Non-pigmented ciliary epithelial cell (primary cell): ENCODE data around the gene FOXP3.

Experiments
- DNase-seq: peaks from one replicate; pipeline ENCODE4 v3.0.0-alpha.2; 2010; ENCODE audit warnings: low read depth

Gene FOXP3

DNA sequence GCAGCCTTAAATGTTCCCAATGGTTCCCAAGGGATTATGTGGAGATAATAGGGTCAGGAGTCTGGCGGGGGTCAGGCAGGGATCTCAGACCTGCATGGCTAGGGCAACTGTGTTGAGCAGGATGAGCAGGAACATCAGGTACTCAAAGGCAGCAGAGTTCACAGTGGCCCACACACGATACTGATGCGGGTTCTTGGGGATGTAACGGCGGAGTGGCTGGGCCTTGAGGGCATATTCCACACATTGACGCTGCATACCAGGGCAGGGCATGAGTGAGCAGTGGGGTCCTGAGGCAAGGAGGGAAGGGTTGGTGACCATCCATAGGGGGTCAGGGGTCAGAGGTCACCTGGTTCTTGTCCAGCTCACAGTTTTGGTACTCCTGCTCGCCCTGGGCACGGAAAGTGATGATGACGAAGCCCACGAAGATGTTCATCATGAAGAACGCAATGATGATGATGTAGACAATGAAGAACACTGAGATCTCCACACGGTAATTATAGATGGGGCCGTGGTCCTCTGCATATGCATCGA is 49.4 kb downstream of the FOXP3 start:
- no peak for DNase-seq

DNA sequence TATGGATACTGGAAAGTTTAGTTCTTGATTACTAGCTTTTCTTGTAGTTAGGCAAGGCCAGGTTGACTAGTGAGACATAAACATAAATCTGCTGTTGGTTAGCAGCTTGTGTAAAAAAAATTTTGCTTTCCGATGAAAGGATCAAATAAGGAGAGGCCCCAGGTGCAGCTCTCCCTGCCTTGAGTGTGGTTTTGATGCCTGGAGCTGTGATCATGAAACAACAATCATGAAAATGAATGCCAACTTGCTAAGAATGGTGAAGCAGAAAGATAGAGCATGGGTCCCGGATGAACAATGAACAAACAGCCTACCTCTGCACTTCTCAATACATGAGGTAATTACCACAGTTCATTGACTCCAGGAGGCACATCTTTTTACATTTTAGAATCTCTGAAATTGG is 50.1 kb downstream of the FOXP3 start:
- no peak for DNase-seq

- no peak for DNase-seq
Observed at GRCh38 chrX:49212861-49213260, 51.6 kb downstream of the FOXP3 start.

- no peak for DNase-seq
Observed at GRCh38 chrX:49212209-49212608, 52.3 kb downstream of the FOXP3 start.

DNA sequence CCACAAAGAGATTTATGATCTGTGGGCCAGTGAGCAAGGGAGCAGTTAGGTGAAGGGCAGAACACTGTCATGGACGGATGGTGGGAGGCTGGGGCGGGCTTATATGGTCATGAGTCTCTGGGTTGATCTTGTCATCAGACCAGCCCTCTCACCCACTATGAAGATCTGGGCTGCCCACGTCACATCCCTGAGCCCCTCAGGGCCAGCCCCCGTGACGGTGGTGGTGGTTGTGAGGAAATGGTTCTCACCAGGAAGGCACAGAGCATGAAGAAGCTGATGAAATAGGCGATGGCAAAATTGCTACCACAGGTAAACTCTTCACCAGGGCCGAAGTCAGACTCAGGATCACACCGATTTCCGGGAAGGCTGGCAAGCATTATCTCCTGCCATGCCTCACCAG is 53.4 kb downstream of the FOXP3 start:
- no peak for DNase-seq

DNA sequence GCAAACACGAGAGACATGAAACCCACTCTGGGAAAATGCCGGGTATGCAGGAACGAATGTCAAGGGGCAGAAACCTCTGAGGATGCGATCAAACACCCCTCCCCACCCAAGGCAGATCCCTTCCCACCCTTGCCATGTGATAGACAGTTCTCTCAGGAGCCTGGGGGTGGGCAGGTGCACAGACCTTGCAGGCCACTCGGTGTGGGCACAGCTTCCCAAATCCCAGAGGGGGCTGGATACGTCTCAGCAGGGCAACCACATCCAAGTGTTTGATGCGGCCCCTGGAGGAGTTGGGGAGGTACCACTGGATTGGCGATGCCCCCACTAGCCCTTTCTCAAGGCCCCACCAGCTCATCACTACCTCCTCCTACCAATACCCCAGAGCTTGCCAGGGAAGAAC is 54.1 kb downstream of the FOXP3 start:
- no peak for DNase-seq

DNA sequence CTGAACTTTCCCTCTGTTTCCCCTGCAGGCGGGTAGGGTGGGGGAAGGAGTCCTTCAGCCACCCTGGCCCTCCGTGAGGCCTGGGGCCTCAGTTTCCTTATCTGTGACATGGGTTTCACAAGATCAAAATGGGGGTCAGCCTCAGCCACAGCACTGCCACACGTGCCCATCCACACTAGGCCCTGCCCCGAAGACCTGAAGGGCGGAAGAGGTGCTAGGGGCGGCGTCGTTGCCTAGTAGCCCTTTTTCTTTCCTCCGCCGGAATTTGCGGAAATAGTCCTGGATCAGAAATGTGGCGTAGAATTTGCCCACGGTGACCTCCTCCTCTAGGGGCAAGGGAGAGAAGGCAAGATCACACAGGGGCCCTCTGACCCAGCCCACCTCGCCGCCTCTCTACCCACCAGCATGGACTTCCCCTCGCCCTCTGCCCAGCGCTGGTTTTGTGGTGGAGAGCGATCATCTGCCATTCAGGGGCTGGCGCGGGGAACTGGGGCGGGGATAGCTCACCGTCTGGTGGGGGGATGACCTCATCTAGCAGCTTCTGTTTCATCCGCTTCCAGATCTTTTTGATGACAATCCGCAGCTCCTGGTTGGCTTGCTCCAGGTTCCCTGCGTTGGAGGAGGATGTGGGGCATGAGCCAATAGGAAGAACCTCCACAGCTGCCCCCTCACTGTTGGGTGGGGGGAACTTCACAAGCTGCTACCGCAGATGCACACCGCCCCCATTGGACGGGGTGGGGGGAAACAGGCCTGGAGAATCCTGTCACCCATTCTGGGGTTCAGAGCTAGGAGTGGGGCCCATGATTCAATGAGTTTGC is 54.9 kb downstream of the FOXP3 start:
- no peak for DNase-seq

- DNase-seq = no peak
Observed at GRCh38 chrX:49208399-49208798, 56.1 kb downstream of the FOXP3 start.

DNA sequence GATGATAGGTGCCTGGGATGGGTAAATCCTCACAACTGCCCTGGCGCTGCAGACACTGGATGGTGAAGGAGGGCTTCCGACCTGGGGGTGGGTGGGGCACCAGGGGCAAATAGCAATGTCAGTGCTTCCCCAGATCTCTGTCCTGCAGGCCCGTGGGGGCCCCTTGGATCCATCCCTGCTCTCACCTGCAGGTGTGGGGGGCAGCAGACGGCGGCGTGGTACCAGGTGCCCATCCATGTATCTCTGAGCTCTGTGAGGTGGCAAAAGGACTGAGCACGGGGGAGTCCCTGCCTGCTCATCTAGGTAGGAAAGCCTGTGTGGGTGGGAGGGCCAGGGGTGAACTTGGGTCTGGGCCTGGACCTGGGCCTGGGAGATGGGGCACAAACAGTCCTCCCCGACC is 58.0 kb downstream of the FOXP3 start:
- no peak for DNase-seq

DNA sequence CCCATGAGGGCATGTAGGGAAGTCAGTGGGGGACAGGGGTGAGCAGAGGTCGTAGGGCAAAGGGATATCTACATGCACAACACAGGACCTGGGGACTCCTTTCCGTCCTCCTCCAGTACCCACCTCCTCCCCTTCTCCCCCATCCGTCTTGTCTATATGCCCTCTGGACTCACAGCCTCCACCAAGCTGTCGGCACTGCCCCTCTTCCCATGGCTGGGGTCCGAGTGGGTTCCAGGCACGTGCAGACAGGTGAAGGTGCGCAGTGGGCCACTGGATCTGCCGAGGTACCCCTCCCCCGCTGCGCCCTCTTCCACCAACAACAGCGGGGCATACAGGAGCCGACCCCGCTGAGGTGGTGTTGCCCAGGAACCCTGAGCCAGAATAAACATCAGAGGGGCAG is 59.1 kb downstream of the FOXP3 start:
- DNase-seq = no peak

DNA sequence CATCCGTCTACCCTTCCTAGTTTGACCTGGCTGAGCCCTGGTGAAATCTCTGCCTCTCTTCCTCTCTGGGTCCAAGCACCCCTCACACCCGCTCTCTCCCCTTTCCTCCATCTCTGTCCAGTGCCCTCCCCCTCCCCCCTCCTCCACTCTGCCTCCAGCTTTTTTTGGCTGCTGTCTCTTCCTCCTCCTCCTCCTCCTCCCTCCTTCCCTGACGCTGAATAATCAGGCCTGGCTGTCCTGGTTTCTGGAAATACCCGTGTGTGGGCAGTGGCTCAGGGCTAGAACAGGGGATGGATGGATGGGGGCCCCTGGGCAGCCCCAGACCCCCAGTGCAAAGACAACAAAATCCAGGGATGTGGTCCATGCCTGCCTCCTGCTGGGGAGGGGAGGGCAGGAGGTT is 59.8 kb downstream of the FOXP3 start:
- DNase-seq = no peak

DNA sequence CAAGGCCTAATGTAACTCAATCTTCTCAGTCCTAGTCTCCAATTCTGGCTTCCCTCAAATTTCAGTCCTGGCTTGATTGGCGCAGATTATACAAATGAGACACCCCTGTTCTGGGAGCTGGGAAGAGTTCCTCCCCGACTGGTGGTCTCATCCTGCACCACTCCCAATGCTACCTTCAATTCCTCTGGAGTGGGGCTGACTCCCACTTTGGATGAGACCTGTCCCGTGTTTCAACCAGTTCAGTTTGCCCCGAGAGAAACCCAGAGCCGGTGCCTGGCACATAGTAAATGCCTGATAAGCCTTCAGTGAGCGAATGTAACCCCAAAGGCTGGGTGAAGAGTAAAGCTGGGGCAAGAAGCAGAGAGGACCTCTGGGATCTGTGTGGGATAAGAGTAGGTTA is 60.5 kb downstream of the FOXP3 start:
- no peak for DNase-seq

GRCh38 chrX:49203536-49203935 is 61.0 kb downstream of the FOXP3 start:
- DNase-seq = no peak

GRCh38 chrX:49202022-49202421 is 62.5 kb downstream of the FOXP3 start:
- DNase-seq = no peak
